ENCODE measurements around the gene FAM149B1. TPM values are rescaled to one million over a fixed set of nuclear protein-coding genes. Genes with fewer than 3 reads are reported as not detected.

The FAM149B1 gene
- total and polyA plus RNA-seq, 2 donors: 15.2 to 29.5 TPM

GRCh38 chr10:73166972-73167371 lies 947 bp upstream of the FAM149B1 start:
- DNase-seq (ENCODE audit: low read depth in 6 of 9, low spot score in 9 of 9): no peak
- Histone ChIP-seq H3K4me1 (ENCODE audit: control insufficient read depth in 2 of 2, insufficient read depth in 2 of 2, low read length in 2 of 2) (peaks cover 9 to 18% of the 10 kb centered on the region in 2 donors), H3K36me3 (ENCODE audit: control insufficient read depth in 2 of 2, insufficient read depth in 2 of 2, low read length in 1 of 2) (peaks cover 3 to 15% of the 10 kb centered on the region in 2 donors), H3K4me3 (ENCODE audit: low read length in 2 of 2) (peak overlapping the region; percentile 86 to 96), H3K27ac (ENCODE audit: low read depth in 1 of 2, low read length in 1 of 2) (no peak overlapping the region), H3K27me3 (ENCODE audit: control insufficient read depth in 2 of 2, insufficient read depth in 1 of 2, low read length in 1 of 2) (no peaks in the 10 kb centered on the region), H3K9me3 (ENCODE audit: control insufficient read depth in 2 of 2, insufficient read depth in 1 of 2, low read length in 1 of 2) (no peaks in the 10 kb centered on the region)
- WGBS: 82% methylated on average over 2 of the region's 2 CpGs

- peak in 1 of 9 donors; percentile 1 for DNase-seq (ENCODE audit: low read depth in 6 of 9, low spot score in 9 of 9)
- Histone ChIP-seq H3K27me3 (ENCODE audit: control insufficient read depth in 2 of 2, insufficient read depth in 1 of 2, low read length in 1 of 2) (no peaks in the 10 kb centered on the region), H3K9me3 (ENCODE audit: control insufficient read depth in 2 of 2, insufficient read depth in 1 of 2, low read length in 1 of 2) (no peaks in the 10 kb centered on the region), H3K36me3 (ENCODE audit: control insufficient read depth in 2 of 2, insufficient read depth in 2 of 2, low read length in 1 of 2) (peaks cover 3 to 11% of the 10 kb centered on the region in 2 donors), H3K4me1 (ENCODE audit: control insufficient read depth in 2 of 2, insufficient read depth in 2 of 2, low read length in 2 of 2) (peaks cover 9 to 18% of the 10 kb centered on the region in 2 donors), H3K27ac (ENCODE audit: low read depth in 1 of 2, low read length in 1 of 2) (peak overlapping the region; percentile 92 to 98), H3K4me3 (ENCODE audit: low read length in 2 of 2) (peak overlapping the region; percentile 86 to 96)
- WGBS: 6% methylated on average over 5 of the region's 5 CpGs
These were observed 499 bp upstream of the FAM149B1 start for GRCh38 chr10:73167458-73167782.

- WGBS: under 1% methylated on average over 6 of the region's 6 CpGs
- Histone ChIP-seq H3K27me3 (ENCODE audit: control insufficient read depth in 2 of 2, insufficient read depth in 1 of 2, low read length in 1 of 2) (no peaks in the 10 kb centered on the region), H3K9me3 (ENCODE audit: control insufficient read depth in 2 of 2, insufficient read depth in 1 of 2, low read length in 1 of 2) (no peaks in the 10 kb centered on the region), H3K27ac (ENCODE audit: low read depth in 1 of 2, low read length in 1 of 2) (peak overlapping the region; percentile 92 to 93), H3K4me1 (ENCODE audit: control insufficient read depth in 2 of 2, insufficient read depth in 2 of 2, low read length in 2 of 2) (peaks cover 9 to 18% of the 10 kb centered on the region in 2 donors), H3K4me3 (ENCODE audit: low read length in 2 of 2) (peak overlapping the region; percentile 86 to 96), H3K36me3 (ENCODE audit: control insufficient read depth in 2 of 2, insufficient read depth in 2 of 2, low read length in 1 of 2) (peaks cover 0 to 2% of the 10 kb centered on the region in 2 donors)
- DNase-seq (ENCODE audit: low read depth in 6 of 9, low spot score in 9 of 9): no peak
These were observed 515 bp downstream of the FAM149B1 start for GRCh38 chr10:73168465-73168803.

- DNase-seq (ENCODE audit: low read depth in 6 of 9, low spot score in 9 of 9): no peak
- Histone ChIP-seq H3K27me3 (ENCODE audit: control insufficient read depth in 2 of 2, insufficient read depth in 1 of 2, low read length in 1 of 2) (no peaks in the 10 kb centered on the region), H3K9me3 (ENCODE audit: control insufficient read depth in 2 of 2, insufficient read depth in 1 of 2, low read length in 1 of 2) (no peaks in the 10 kb centered on the region), H3K4me1 (ENCODE audit: control insufficient read depth in 2 of 2, insufficient read depth in 2 of 2, low read length in 2 of 2) (peaks cover 9 to 18% of the 10 kb centered on the region in 2 donors), H3K4me3 (ENCODE audit: low read length in 2 of 2) (no peak overlapping the region), H3K27ac (ENCODE audit: low read depth in 1 of 2, low read length in 1 of 2) (no peak overlapping the region), H3K36me3 (ENCODE audit: control insufficient read depth in 2 of 2, insufficient read depth in 2 of 2, low read length in 1 of 2) (no peaks in the 10 kb centered on the region)
- 98% methylated on average over 3 of the region's 3 CpGs for WGBS
These were observed 1.4 kb downstream of the FAM149B1 start for GRCh38 chr10:73169320-73169719.

GRCh38 chr10:73172867-73173266 lies 4.9 kb downstream of the FAM149B1 start:
- Histone ChIP-seq H3K27ac (ENCODE audit: low read depth in 1 of 2, low read length in 1 of 2) (no peak overlapping the region), H3K27me3 (ENCODE audit: control insufficient read depth in 2 of 2, insufficient read depth in 1 of 2, low read length in 1 of 2) (no peaks in the 10 kb centered on the region), H3K4me3 (ENCODE audit: low read length in 2 of 2) (no peak overlapping the region), H3K9me3 (ENCODE audit: control insufficient read depth in 2 of 2, insufficient read depth in 1 of 2, low read length in 1 of 2) (no peaks in the 10 kb centered on the region), H3K36me3 (ENCODE audit: control insufficient read depth in 2 of 2, insufficient read depth in 2 of 2, low read length in 1 of 2) (peaks cover 5 to 20% of the 10 kb centered on the region in 2 donors), H3K4me1 (ENCODE audit: control insufficient read depth in 2 of 2, insufficient read depth in 2 of 2, low read length in 2 of 2) (peaks cover 5 to 12% of the 10 kb centered on the region in 2 donors)
- DNase-seq (ENCODE audit: low read depth in 6 of 9, low spot score in 9 of 9): no peak

GRCh38 chr10:73174148-73174925 lies 6.4 kb downstream of the FAM149B1 start:
- Histone ChIP-seq H3K27ac (ENCODE audit: low read depth in 1 of 2, low read length in 1 of 2) (no peak overlapping the region), H3K36me3 (ENCODE audit: control insufficient read depth in 2 of 2, insufficient read depth in 2 of 2, low read length in 1 of 2) (peaks cover 5 to 21% of the 10 kb centered on the region in 2 donors), H3K9me3 (ENCODE audit: control insufficient read depth in 2 of 2, insufficient read depth in 1 of 2, low read length in 1 of 2) (no peaks in the 10 kb centered on the region), H3K27me3 (ENCODE audit: control insufficient read depth in 2 of 2, insufficient read depth in 1 of 2, low read length in 1 of 2) (no peaks in the 10 kb centered on the region), H3K4me1 (ENCODE audit: control insufficient read depth in 2 of 2, insufficient read depth in 2 of 2, low read length in 2 of 2) (peaks cover 0 to 2% of the 10 kb centered on the region in 2 donors), H3K4me3 (ENCODE audit: low read length in 2 of 2) (no peak overlapping the region)
- WGBS: 97% methylated on average over 1 of the region's 1 CpG
- DNase-seq (ENCODE audit: low read depth in 6 of 9, low spot score in 9 of 9): no peak

- H3K4me3 ChIP-seq (ENCODE audit: low read length in 2 of 2): no peak overlapping the region
- H3K9me3 ChIP-seq (ENCODE audit: control insufficient read depth in 2 of 2, insufficient read depth in 1 of 2, low read length in 1 of 2): no peaks in the 10 kb centered on the region
- WGBS: 95% methylated on average over 2 of the region's 2 CpGs
- no peaks in the 10 kb centered on the region for H3K4me1 ChIP-seq (ENCODE audit: control insufficient read depth in 2 of 2, insufficient read depth in 2 of 2, low read length in 2 of 2)
- H3K36me3 ChIP-seq (ENCODE audit: control insufficient read depth in 2 of 2, insufficient read depth in 2 of 2, low read length in 1 of 2): peaks cover 11 to 21% of the 10 kb centered on the region in 2 donors
- H3K27me3 ChIP-seq (ENCODE audit: control insufficient read depth in 2 of 2, insufficient read depth in 1 of 2, low read length in 1 of 2): no peaks in the 10 kb centered on the region
- H3K27ac ChIP-seq (ENCODE audit: low read depth in 1 of 2, low read length in 1 of 2): no peak overlapping the region
- no peak for DNase-seq (ENCODE audit: low read depth in 6 of 9, low spot score in 9 of 9)
These were observed 14.6 kb downstream of the FAM149B1 start for GRCh38 chr10:73182568-73182967.

GRCh38 chr10:73183667-73184281 lies 15.9 kb downstream of the FAM149B1 start:
- Histone ChIP-seq H3K27ac (ENCODE audit: low read depth in 1 of 2, low read length in 1 of 2) (no peak overlapping the region), H3K4me1 (ENCODE audit: control insufficient read depth in 2 of 2, insufficient read depth in 2 of 2, low read length in 2 of 2) (no peaks in the 10 kb centered on the region), H3K27me3 (ENCODE audit: control insufficient read depth in 2 of 2, insufficient read depth in 1 of 2, low read length in 1 of 2) (no peaks in the 10 kb centered on the region), H3K4me3 (ENCODE audit: low read length in 2 of 2) (no peak overlapping the region), H3K9me3 (ENCODE audit: control insufficient read depth in 2 of 2, insufficient read depth in 1 of 2, low read length in 1 of 2) (no peaks in the 10 kb centered on the region), H3K36me3 (ENCODE audit: control insufficient read depth in 2 of 2, insufficient read depth in 2 of 2, low read length in 1 of 2) (peaks cover 11 to 18% of the 10 kb centered on the region in 2 donors)
- no peak for DNase-seq (ENCODE audit: low read depth in 6 of 9, low spot score in 9 of 9)
- 98% methylated on average over 3 of the region's 3 CpGs for WGBS

- no peaks in the 10 kb centered on the region for H3K4me1 ChIP-seq (ENCODE audit: control insufficient read depth in 2 of 2, insufficient read depth in 2 of 2, low read length in 2 of 2)
- H3K4me3 ChIP-seq (ENCODE audit: low read length in 2 of 2): no peak overlapping the region
- no peak for DNase-seq (ENCODE audit: low read depth in 6 of 9, low spot score in 9 of 9)
- no peaks in the 10 kb centered on the region for H3K9me3 ChIP-seq (ENCODE audit: control insufficient read depth in 2 of 2, insufficient read depth in 1 of 2, low read length in 1 of 2)
- WGBS: 97% methylated on average over 1 of the region's 1 CpG
- peaks cover 11 to 17% of the 10 kb centered on the region in 2 donors for H3K36me3 ChIP-seq (ENCODE audit: control insufficient read depth in 2 of 2, insufficient read depth in 2 of 2, low read length in 1 of 2)
- H3K27me3 ChIP-seq (ENCODE audit: control insufficient read depth in 2 of 2, insufficient read depth in 1 of 2, low read length in 1 of 2): no peaks in the 10 kb centered on the region
- H3K27ac ChIP-seq (ENCODE audit: low read depth in 1 of 2, low read length in 1 of 2): no peak overlapping the region
These were observed 18.3 kb downstream of the FAM149B1 start for GRCh38 chr10:73186266-73186665.
